ENCODE data around the gene ABLIM3. TPM values are rescaled to one million over a fixed set of nuclear protein-coding genes. Genes with fewer than 3 reads are reported as not detected.

ABLIM3 gene
- total RNA-seq, 1 experiment from 2014 or later, result 14.3 TPM

DNA sequence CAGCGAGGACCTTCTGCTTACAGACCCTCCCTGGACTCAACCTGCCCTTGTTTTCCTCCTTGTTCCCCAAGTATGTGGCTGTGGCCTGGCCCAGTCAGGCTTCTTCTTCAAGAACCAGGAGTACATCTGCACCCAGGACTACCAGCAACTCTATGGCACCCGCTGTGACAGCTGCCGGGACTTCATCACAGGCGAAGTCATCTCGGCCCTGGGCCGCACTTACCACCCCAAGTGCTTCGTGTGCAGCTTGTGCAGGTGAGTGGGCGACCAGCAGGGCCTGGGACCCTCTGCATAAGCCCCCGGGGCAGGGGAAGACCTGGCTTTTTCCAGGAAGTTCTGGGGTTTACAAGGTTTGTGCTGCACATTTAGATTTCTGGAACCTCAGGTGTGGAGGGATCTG, 56.9 kb downstream of the ABLIM3 start:
- ATAC-seq, result no peak
- no peak for TF ChIP-seq SP1 (IDR thresholded peaks at IDR 0.05; ENCODE audit: low read depth)
- TF ChIP-seq SIN3A (IDR thresholded peaks at IDR 0.05; ENCODE audit: low read depth), result no peak
- no peak for TF ChIP-seq YY1 (IDR thresholded peaks at IDR 0.05; ENCODE audit: extremely low read depth, insufficient replicate concordance, low read depth, low read length)
- TF ChIP-seq ZNF274 (IDR thresholded peaks at IDR 0.05; ENCODE audit: low read depth, low read length), result no peak
- TF ChIP-seq SRF (IDR thresholded peaks at IDR 0.05; ENCODE audit: low read depth), result no peak
- TF ChIP-seq, protein P1, sequence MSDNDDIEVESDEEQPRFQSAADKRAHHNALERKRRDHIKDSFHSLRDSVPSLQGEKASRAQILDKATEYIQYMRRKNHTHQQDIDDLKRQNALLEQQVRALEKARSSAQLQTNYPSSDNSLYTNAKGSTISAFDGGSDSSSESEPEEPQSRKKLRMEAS (IDR thresholded peaks at IDR 0.05), result no peak
- no peak for TF ChIP-seq TCF7L2 (IDR thresholded peaks at IDR 0.05; ENCODE audit: borderline replicate concordance, extremely low read depth, insufficient read depth, insufficient read length)
- TF ChIP-seq, protein P2, sequence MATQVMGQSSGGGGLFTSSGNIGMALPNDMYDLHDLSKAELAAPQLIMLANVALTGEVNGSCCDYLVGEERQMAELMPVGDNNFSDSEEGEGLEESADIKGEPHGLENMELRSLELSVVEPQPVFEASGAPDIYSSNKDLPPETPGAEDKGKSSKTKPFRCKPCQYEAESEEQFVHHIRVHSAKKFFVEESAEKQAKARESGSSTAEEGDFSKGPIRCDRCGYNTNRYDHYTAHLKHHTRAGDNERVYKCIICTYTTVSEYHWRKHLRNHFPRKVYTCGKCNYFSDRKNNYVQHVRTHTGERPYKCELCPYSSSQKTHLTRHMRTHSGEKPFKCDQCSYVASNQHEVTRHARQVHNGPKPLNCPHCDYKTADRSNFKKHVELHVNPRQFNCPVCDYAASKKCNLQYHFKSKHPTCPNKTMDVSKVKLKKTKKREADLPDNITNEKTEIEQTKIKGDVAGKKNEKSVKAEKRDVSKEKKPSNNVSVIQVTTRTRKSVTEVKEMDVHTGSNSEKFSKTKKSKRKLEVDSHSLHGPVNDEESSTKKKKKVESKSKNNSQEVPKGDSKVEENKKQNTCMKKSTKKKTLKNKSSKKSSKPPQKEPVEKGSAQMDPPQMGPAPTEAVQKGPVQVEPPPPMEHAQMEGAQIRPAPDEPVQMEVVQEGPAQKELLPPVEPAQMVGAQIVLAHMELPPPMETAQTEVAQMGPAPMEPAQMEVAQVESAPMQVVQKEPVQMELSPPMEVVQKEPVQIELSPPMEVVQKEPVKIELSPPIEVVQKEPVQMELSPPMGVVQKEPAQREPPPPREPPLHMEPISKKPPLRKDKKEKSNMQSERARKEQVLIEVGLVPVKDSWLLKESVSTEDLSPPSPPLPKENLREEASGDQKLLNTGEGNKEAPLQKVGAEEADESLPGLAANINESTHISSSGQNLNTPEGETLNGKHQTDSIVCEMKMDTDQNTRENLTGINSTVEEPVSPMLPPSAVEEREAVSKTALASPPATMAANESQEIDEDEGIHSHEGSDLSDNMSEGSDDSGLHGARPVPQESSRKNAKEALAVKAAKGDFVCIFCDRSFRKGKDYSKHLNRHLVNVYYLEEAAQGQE (IDR thresholded peaks at IDR 0.05; ENCODE audit: low read depth), result no peak
- TF ChIP-seq EZH2 (IDR thresholded peaks at IDR 0.05), result no peak
- no peak for TF ChIP-seq JUND (IDR thresholded peaks at IDR 0.05)
- no peak for TF ChIP-seq CEBPB (IDR thresholded peaks at IDR 0.05; ENCODE audit: low read depth)
- TF ChIP-seq ELF1 (IDR thresholded peaks at IDR 0.05; ENCODE audit: borderline replicate concordance, low read depth), result no peak
- TF ChIP-seq, protein P3, sequence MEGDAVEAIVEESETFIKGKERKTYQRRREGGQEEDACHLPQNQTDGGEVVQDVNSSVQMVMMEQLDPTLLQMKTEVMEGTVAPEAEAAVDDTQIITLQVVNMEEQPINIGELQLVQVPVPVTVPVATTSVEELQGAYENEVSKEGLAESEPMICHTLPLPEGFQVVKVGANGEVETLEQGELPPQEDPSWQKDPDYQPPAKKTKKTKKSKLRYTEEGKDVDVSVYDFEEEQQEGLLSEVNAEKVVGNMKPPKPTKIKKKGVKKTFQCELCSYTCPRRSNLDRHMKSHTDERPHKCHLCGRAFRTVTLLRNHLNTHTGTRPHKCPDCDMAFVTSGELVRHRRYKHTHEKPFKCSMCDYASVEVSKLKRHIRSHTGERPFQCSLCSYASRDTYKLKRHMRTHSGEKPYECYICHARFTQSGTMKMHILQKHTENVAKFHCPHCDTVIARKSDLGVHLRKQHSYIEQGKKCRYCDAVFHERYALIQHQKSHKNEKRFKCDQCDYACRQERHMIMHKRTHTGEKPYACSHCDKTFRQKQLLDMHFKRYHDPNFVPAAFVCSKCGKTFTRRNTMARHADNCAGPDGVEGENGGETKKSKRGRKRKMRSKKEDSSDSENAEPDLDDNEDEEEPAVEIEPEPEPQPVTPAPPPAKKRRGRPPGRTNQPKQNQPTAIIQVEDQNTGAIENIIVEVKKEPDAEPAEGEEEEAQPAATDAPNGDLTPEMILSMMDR (IDR thresholded peaks at IDR 0.05 in 2 of 3, conservative IDR thresholded peaks at IDR 0.05 in 1 of 3; ENCODE audit: borderline replicate concordance in 1 of 3, insufficient read depth in 1 of 3, low read depth in 2 of 3, low read length in 2 of 3), result no peak
- Histone ChIP-seq H3K4me1 (ENCODE audit: control insufficient read depth in 1 of 2, insufficient read depth in 2 of 2, low read length in 2 of 2) (peaks cover 0 to 40% of the 10 kb centered on the region in 2 experiments; a peak in 3 of 4 replicates), H3K4me3 (replicated peaks in 1 of 2; ENCODE audit: low read depth in 1 of 2, low read length in 2 of 2) (no peak overlapping the region), H4K20me1 (ENCODE audit: insufficient read depth) (no peaks in the 10 kb centered on the region), H3K4me2 (ENCODE audit: low read length) (no peak overlapping the region), H2AFZ (ENCODE audit: low read depth, low read length, poor library complexity, severe bottlenecking) (no peak overlapping the region), H3K9me2 (ENCODE audit: insufficient read depth) (no peaks in the 10 kb centered on the region), H3K9me3 (ENCODE audit: control insufficient read depth in 1 of 2, insufficient read depth in 1 of 2, low read depth in 1 of 2, low read length in 2 of 2) (no peaks in the 10 kb centered on the region), H3K79me2 (ENCODE audit: insufficient read depth, low read length) (no peaks in the 10 kb centered on the region), H3K9ac (ENCODE audit: low read length) (no peak overlapping the region), H3K36me3 (ENCODE audit: control insufficient read depth in 1 of 2, insufficient read depth in 2 of 2, low read length in 2 of 2) (peaks cover 0 to 5% of the 10 kb centered on the region in 2 experiments; a peak in 2 of 4 replicates), H3K27me3 (ENCODE audit: insufficient read depth, low read length) (no peaks in the 10 kb centered on the region), H3K27ac (ENCODE audit: low read depth, low read length) (no peak overlapping the region)
- no peak for DNase-seq (ENCODE audit: low read depth, low spot score)
- ChIA-PET CTCF (no interaction called here), POLR2A (no interaction called here), RAD21 (ENCODE audit: low non-redundant PET in 1 of 2, low total read pairs in 2 of 2, uncharacterized antibody in 2 of 2, unreplicated experiment in 2 of 2) (no interaction called here)
- no TSS peak for BruUV-seq (replicated peaks)
- intact Hi-C loops (cut with micrococcal nuclease), result no loop called here

Measured in HCT116 (cell line).